Keratinocyte (primary cell): ENCODE results near the gene GRK5. TPM values are rescaled to one million over a fixed set of nuclear protein-coding genes. Genes with fewer than 3 reads are reported as not detected.

Source experiments
- DNase-seq: peaks from one replicate; pipeline ENCODE4 v3.0.0-alpha.2; 2011; ENCODE audit warnings: low read depth, missing footprints, low spot score
- FAIRE-seq: peaks from 2 replicates; lab custom pipeline; 2011; peaks lifted over from hg19 to GRCh38; lab: Jason Lieb, UNC
- H2AFZ ChIP-seq: 2 replicates; pipeline ENCODE4 v1.6.0; 2012; ENCODE audit warnings: low read length, control low read depth, inconsistent platforms; ENCODE audit not compliant: control insufficient read depth
- H3K27ac ChIP-seq: 2 replicates; pipeline ENCODE4 v1.5.1; 2011; ENCODE audit warnings: low read length; ENCODE audit not compliant: control insufficient read depth, insufficient read depth
- H3K27me3 ChIP-seq: 3 replicates; pipeline ENCODE4 v1.6.0; 2011; ENCODE audit warnings: low read length; ENCODE audit not compliant: control insufficient read depth, insufficient read depth; ENCODE audit errors: extremely low read depth
- H3K36me3 ChIP-seq, 2 experiments: 2 replicates in 1 of 2; 3 replicates in 1 of 2; pipeline ENCODE4 v1.5.1; 2011; ENCODE audit warnings: low read length in 2 of 2, mild to moderate bottlenecking in 1 of 2; ENCODE audit not compliant: control insufficient read depth in 2 of 2, insufficient read depth in 2 of 2; ENCODE audit errors: extremely low read depth in 1 of 2
- H3K4me1 ChIP-seq: 3 replicates; pipeline ENCODE4 v1.5.1; 2011; ENCODE audit warnings: low read length; ENCODE audit not compliant: control insufficient read depth, insufficient read depth; ENCODE audit errors: extremely low read depth
- H3K4me2 ChIP-seq: 3 replicates; pipeline ENCODE4 v1.6.0; 2011; ENCODE audit warnings: low read depth, low read length; ENCODE audit not compliant: control insufficient read depth, insufficient read depth; ENCODE audit errors: extremely low read depth
- H3K4me3 ChIP-seq, 3 experiments: fragments of 200-600 bp in 1 of 3; sonication (generic) in 1 of 3; 2 replicates in 2 of 3; 3 replicates in 1 of 3; pipeline ENCODE4 v1.5.1; 2011 to 2016; ENCODE audit warnings: low read length in 3 of 3, mild to moderate bottlenecking in 3 of 3, control low read depth in 2 of 3, inconsistent platforms in 1 of 3, low read depth in 1 of 3, mixed read lengths in 1 of 3, mixed run types in 1 of 3, moderate library complexity in 1 of 3; ENCODE audit not compliant: control insufficient read depth in 2 of 3, insufficient read depth in 2 of 3; ENCODE audit errors: extremely low read depth in 1 of 3
- H3K79me2 ChIP-seq: 2 replicates; pipeline ENCODE4 v1.6.0; 2012; ENCODE audit warnings: low read length; ENCODE audit not compliant: control insufficient read depth, insufficient read depth
- H3K9ac ChIP-seq: 3 replicates; pipeline ENCODE4 v1.6.0; 2011; ENCODE audit warnings: low read length; ENCODE audit not compliant: control insufficient read depth, insufficient read depth; ENCODE audit errors: extremely low read depth
- H3K9me1 ChIP-seq: 3 replicates; pipeline ENCODE4 v1.6.0; 2011; ENCODE audit warnings: low read length; ENCODE audit not compliant: control insufficient read depth, insufficient read depth; ENCODE audit errors: extremely low read depth
- H3K9me3 ChIP-seq: 2 replicates; pipeline ENCODE4 v1.5.1; 2012; ENCODE audit warnings: low read depth, low read length; ENCODE audit not compliant: control insufficient read depth
- H4K20me1 ChIP-seq: 3 replicates; pipeline ENCODE4 v1.6.0; 2011; ENCODE audit warnings: low read length; ENCODE audit not compliant: control insufficient read depth, insufficient read depth; ENCODE audit errors: extremely low read depth
- EZH2 ChIP-seq: IDR thresholded peaks from one replicate; pipeline ENCODE4 v1.6.1; 2012; ENCODE audit warnings: inconsistent platforms, mild to moderate bottlenecking, low read length, moderate library complexity
- dilution Hi-C: fragments of 300-500 bp; cut with MboI; formaldehyde crosslinking; loops from one replicate; pipeline ENCODE4 v1.7.0; 2020; ENCODE audit warnings: low sequenced_read_pairs; ENCODE audit not compliant: extremely low pct_ligation_motif_present
- polyA plus RNA-seq, 5 experiments: library from polyadenylated mRNA; depleted of rRNA in 3 of 5; stranded (reverse) in 3 of 5; stranded (forward) in 1 of 5; unstranded in 1 of 5; fragments of >200 nt; gene quantifications; 1 replicate in 1 of 5; 2 replicates in 3 of 5; 3 replicates in 1 of 5; pipeline versions ENCODE4 v1.2.1 to v1.2.3, GENCODE V29; 2011 to 2012; ENCODE audit warnings: missing spikeins in 2 of 5, low read depth in 1 of 5, low replicate concordance in 1 of 5
- TF ChIP-seq, protein P1 (sequence below), 3 experiments: IDR thresholded peaks in 1 of 3; conservative IDR thresholded peaks in 1 of 3; optimal IDR thresholded peaks in 1 of 3; 2 replicates in 2 of 3; 3 replicates in 1 of 3; pipeline versions ENCODE3 to v1.5.1; 2011; ENCODE audit warnings: low read length in 3 of 3, mild to moderate bottlenecking in 3 of 3, moderate library complexity in 2 of 3, control low read depth in 1 of 3, inconsistent platforms in 1 of 3; ENCODE audit not compliant: insufficient read depth in 2 of 3; ENCODE audit errors: extremely low read depth in 1 of 3

The GRK5 gene
- polyA plus RNA-seq, 1 donor (not counting 4 experiments of a cell fraction or from before 2014, with no cell fraction given), result 7.6 TPM

DNA sequence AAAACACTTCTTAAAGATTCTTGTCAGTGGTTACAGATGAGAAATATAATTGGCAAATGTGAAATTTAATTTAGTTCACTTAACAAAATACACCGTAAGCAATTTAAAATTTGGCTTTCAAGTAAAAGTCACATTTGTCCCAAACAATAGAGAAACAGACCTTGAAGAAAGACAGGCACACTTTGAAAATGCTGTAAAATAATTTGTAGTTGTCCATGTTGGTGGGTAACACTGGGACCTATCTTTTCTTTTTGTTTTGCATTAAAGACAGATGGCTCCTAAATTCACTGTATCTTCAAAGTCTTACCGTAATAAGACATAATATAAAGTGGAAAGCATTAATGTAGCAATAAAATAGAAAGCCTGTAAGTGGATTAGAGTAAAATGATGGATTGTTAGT, 3.3 kb downstream of the GRK5 start:
- Histone ChIP-seq H4K20me1 (no peaks in the 10 kb centered on the region), H3K9me3 (no peaks in the 10 kb centered on the region), H3K36me3 (no peaks in the 10 kb centered on the region), H2AFZ (no peak overlapping the region), H3K27ac (no peak overlapping the region), H3K9ac (no peak overlapping the region), H3K4me1 (peaks cover 34% of the 10 kb centered on the region), H3K4me2 (no peak overlapping the region), H3K9me1 (no peaks in the 10 kb centered on the region), H3K4me3 (no peak overlapping the region), H3K27me3 (no peaks in the 10 kb centered on the region), H3K79me2 (peaks cover 16% of the 10 kb centered on the region)
- no peak for FAIRE-seq
- TF ChIP-seq, protein P1, sequence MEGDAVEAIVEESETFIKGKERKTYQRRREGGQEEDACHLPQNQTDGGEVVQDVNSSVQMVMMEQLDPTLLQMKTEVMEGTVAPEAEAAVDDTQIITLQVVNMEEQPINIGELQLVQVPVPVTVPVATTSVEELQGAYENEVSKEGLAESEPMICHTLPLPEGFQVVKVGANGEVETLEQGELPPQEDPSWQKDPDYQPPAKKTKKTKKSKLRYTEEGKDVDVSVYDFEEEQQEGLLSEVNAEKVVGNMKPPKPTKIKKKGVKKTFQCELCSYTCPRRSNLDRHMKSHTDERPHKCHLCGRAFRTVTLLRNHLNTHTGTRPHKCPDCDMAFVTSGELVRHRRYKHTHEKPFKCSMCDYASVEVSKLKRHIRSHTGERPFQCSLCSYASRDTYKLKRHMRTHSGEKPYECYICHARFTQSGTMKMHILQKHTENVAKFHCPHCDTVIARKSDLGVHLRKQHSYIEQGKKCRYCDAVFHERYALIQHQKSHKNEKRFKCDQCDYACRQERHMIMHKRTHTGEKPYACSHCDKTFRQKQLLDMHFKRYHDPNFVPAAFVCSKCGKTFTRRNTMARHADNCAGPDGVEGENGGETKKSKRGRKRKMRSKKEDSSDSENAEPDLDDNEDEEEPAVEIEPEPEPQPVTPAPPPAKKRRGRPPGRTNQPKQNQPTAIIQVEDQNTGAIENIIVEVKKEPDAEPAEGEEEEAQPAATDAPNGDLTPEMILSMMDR (optimal IDR thresholded peaks at IDR 0.05 in 1 of 3, IDR thresholded peaks at IDR 0.05 in 1 of 3, conservative IDR thresholded peaks at IDR 0.05 in 1 of 3; ENCODE audit: extremely low read depth in 1 of 3, insufficient read depth in 2 of 3, low read length in 3 of 3), result no peak
- no peak for TF ChIP-seq EZH2
- no peak for DNase-seq
- dilution Hi-C loops, result loop anchor here (25.0 kb wide), 1 partner anchor 202 kb away; no protein-coding TSS in a partner anchor

DNA sequence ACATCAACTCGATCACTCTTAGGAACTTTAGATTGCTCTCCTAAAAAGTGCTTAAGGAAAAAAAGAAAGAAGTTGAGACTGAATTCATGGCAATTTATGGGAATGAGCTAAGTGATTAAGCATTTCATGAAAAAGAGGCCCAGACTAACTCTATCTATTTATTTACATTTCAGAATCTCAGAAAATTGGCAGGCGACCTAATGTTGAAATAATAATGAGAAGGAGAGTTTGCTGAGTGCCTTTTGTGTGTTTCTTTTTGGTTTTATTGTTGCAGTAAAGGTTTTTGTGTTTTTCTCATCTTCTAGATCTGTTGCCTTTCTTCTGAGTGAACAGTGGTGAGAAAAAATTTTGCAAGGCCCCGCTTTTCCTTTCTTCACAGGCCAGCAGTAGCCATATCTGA, 3.8 kb downstream of the GRK5 start:
- TF ChIP-seq, protein P1 (optimal IDR thresholded peaks at IDR 0.05 in 1 of 3, IDR thresholded peaks at IDR 0.05 in 1 of 3, conservative IDR thresholded peaks at IDR 0.05 in 1 of 3; ENCODE audit: extremely low read depth in 1 of 3, insufficient read depth in 2 of 3, low read length in 3 of 3), result no peak
- TF ChIP-seq EZH2, result no peak

More for the DNA sequence above, 3.8 kb downstream of the GRK5 start:
- H4K20me1 ChIP-seq, result no peaks in the 10 kb centered on the region
- peaks cover 16% of the 10 kb centered on the region for H3K79me2 ChIP-seq
- no peaks in the 10 kb centered on the region for H3K9me3 ChIP-seq
- H2AFZ ChIP-seq, result no peak overlapping the region
- dilution Hi-C loops, result loop anchor here (25.0 kb wide), 1 partner anchor 201 kb away; no protein-coding TSS in a partner anchor
- no peaks in the 10 kb centered on the region for H3K36me3 ChIP-seq
- no peak for FAIRE-seq
- no peak for DNase-seq
- H3K4me2 ChIP-seq, result no peak overlapping the region
- H3K4me3 ChIP-seq, result no peak overlapping the region
- H3K9me1 ChIP-seq, result no peaks in the 10 kb centered on the region
- H3K27me3 ChIP-seq, result no peaks in the 10 kb centered on the region
- H3K9ac ChIP-seq, result no peak overlapping the region
- H3K27ac ChIP-seq, result no peak overlapping the region
- H3K4me1 ChIP-seq, result peaks cover 30% of the 10 kb centered on the region
